SK-N-SH (cell line): ENCODE data around the gene ECI1. TPM values are rescaled to one million over a fixed set of nuclear protein-coding genes. Genes with fewer than 3 reads are reported as not detected.

Experiments used
- CTCF ChIA-PET: fragments of 300-600, 350-600 bp; formaldehyde crosslinking; extraction: SDS; loops from one replicate; lab custom pipeline; 2021; lab: Yijun Ruan, JAX
- POLR2A ChIA-PET: fragments of 350-600 bp; sonication (Branson Sonifier 250); formaldehyde crosslinking; extraction: SDS; loops from one replicate; lab custom pipeline; 2020; ENCODE audit warnings: antibody characterized with exemption, inconsistent platforms; lab: Yijun Ruan, JAX
- DNase-seq: peaks from one replicate; pipeline ENCODE4 v3.0.0; 2012
- H2AFZ ChIP-seq: fragments of 200-600 bp; sonication (generic); 2 replicates; pipeline ENCODE4 v1.8.1; 2016; ENCODE audit warnings: antibody characterized with exemption, mild to moderate bottlenecking, low read depth
- H3F3A ChIP-seq: fragments of 200-600 bp; sonication (generic); replicated peaks from 2 replicates; pipeline ENCODE3; 2016; ENCODE audit warnings: antibody characterized with exemption, mild to moderate bottlenecking; ENCODE audit not compliant: insufficient read depth
- H3K27ac ChIP-seq, 2 experiments: fragments of 200-500 bp in 1 of 2; fragments of 200-600 bp in 1 of 2; sonication (Bioruptor generic) in 1 of 2; sonication (generic), shearing (Covaris generic) in 1 of 2; 2 replicates each; pipeline versions ENCODE4 v1.5.1 to v1.6.1; 2014 to 2016; ENCODE audit warnings: low read depth in 2 of 2, inconsistent platforms in 1 of 2, low read length in 1 of 2, mild to moderate bottlenecking in 1 of 2, mixed read lengths in 1 of 2
- H3K27me3 ChIP-seq: fragments of 200-600 bp; sonication (generic), shearing (Covaris generic); 2 replicates; pipeline ENCODE4 v1.6.1; 2016; ENCODE audit warnings: mixed run types; ENCODE audit not compliant: insufficient read depth
- H3K36me3 ChIP-seq, 2 experiments: fragments of 200-500 bp in 1 of 2; fragments of 200-600 bp in 1 of 2; sonication (Bioruptor generic) in 1 of 2; sonication (generic) in 1 of 2; replicated peaks in 1 of 2; 2 replicates each; pipeline versions ENCODE3 to v1.5.1; 2014 to 2016; ENCODE audit warnings: low read length in 1 of 2, mild to moderate bottlenecking in 1 of 2; ENCODE audit not compliant: insufficient read depth in 2 of 2, control insufficient read depth in 1 of 2
- H3K4me1 ChIP-seq, 2 experiments: fragments of 200-500 bp in 1 of 2; fragments of 200-600 bp in 1 of 2; sonication (Bioruptor generic) in 1 of 2; sonication (generic), shearing (Covaris generic) in 1 of 2; 2 replicates each; pipeline versions ENCODE4 v1.5.1 to v1.6.1; 2014 to 2016; ENCODE audit warnings: low read depth in 1 of 2, low read length in 1 of 2, mixed run types in 1 of 2; ENCODE audit not compliant: insufficient read depth in 2 of 2, control insufficient read depth in 1 of 2
- H3K4me2 ChIP-seq: fragments of 200-600 bp; sonication (generic), shearing (Covaris generic); 2 replicates; pipeline ENCODE4 v1.6.1; 2017; ENCODE audit warnings: mixed run types
- H3K4me3 ChIP-seq, 2 experiments: fragments of 200-500 bp in 1 of 2; fragments of 200-600 bp in 1 of 2; sonication (Bioruptor generic) in 1 of 2; sonication (generic), shearing (Covaris generic) in 1 of 2; 2 replicates each; pipeline versions ENCODE4 v1.5.1 to v1.8.1; 2014 to 2016; ENCODE audit warnings: low read depth in 2 of 2, inconsistent platforms in 1 of 2, low read length in 1 of 2, mild to moderate bottlenecking in 1 of 2, mixed read lengths in 1 of 2, moderate library complexity in 1 of 2
- H3K79me2 ChIP-seq: fragments of 200-600 bp; sonication (generic); 2 replicates; pipeline ENCODE4 v1.8.1; 2017; ENCODE audit warnings: mild to moderate bottlenecking; ENCODE audit not compliant: insufficient read depth
- H3K9ac ChIP-seq: fragments of 200-600 bp; sonication (generic); 2 replicates; pipeline ENCODE4 v1.6.1; 2017; ENCODE audit warnings: mixed run types
- H3K9me2 ChIP-seq: fragments of 200-600 bp; sonication (generic); 2 replicates; pipeline ENCODE4 v1.6.1; 2017; ENCODE audit warnings: mixed run types
- H3K9me3 ChIP-seq: fragments of 200-600 bp; sonication (generic); 2 replicates; pipeline ENCODE4 v1.6.1; 2017; ENCODE audit warnings: mixed run types, mild to moderate bottlenecking, moderate library complexity
- H4K20me1 ChIP-seq: fragments of 200-600 bp; sonication (generic); 2 replicates; pipeline ENCODE4 v1.6.1; 2017; ENCODE audit warnings: mild to moderate bottlenecking, mixed run types; ENCODE audit not compliant: insufficient read depth
- EP300 ChIP-seq, 2 experiments: IDR thresholded peaks; 2 replicates each; pipeline versions ENCODE4 v1.4.0 to v1.6.1; 2012; ENCODE audit warnings: borderline replicate concordance in 1 of 2, low read depth in 1 of 2, low read length in 1 of 2
- GABPA ChIP-seq: IDR thresholded peaks from 2 replicates; pipeline ENCODE4 v1.4.0; 2012; ENCODE audit warnings: low read depth, mild to moderate bottlenecking
- GATA2 ChIP-seq: sonication (generic); formaldehyde crosslinking; IDR thresholded peaks from 2 replicates; pipeline ENCODE4 v1.5.0; 2020; ENCODE audit warnings: mild to moderate bottlenecking, missing genetic modification reagents
- MXI1 ChIP-seq: IDR thresholded peaks from 2 replicates; pipeline ENCODE4 v1.6.1; 2012; ENCODE audit warnings: mild to moderate bottlenecking, low read depth, low read length, improper control_type of control experiment
- NFIC ChIP-seq: IDR thresholded peaks from 2 replicates; pipeline ENCODE4 v1.4.0; 2012; ENCODE audit warnings: borderline replicate concordance
- POLR2AphosphoS5 ChIP-seq: IDR thresholded peaks from 2 replicates; pipeline ENCODE4 v1.6.1; 2012; ENCODE audit warnings: low read depth, low read length
- RFX5 ChIP-seq: IDR thresholded peaks from 2 replicates; pipeline ENCODE4 v1.6.1; 2012; ENCODE audit warnings: mild to moderate bottlenecking, improper control_type of control experiment, low read length
- SMC3 ChIP-seq: IDR thresholded peaks from 2 replicates; pipeline ENCODE4 v1.6.1; 2012; ENCODE audit warnings: low read depth, low read length, improper control_type of control experiment
- TAF1 ChIP-seq: IDR thresholded peaks from 2 replicates; pipeline ENCODE4 v1.6.1; 2012; ENCODE audit warnings: low read depth, mild to moderate bottlenecking, low read length, moderate library complexity, borderline replicate concordance
- TEAD4 ChIP-seq: IDR thresholded peaks from 2 replicates; pipeline ENCODE4 v1.4.0; 2012; ENCODE audit warnings: mild to moderate bottlenecking, borderline replicate concordance; ENCODE audit not compliant: insufficient read depth
- WGBS: methylation state at CpG from one replicate; pipeline ENCODE4 v1.1.6; 2017; ENCODE audit warnings: low lambda C conversion rate; 5-methylcytosine and 5-hydroxymethylcytosine counted together
- polyA plus RNA-seq, 3 experiments: library from polyadenylated mRNA; depleted of rRNA; stranded (reverse); fragments of >200 nt; gene quantifications; 2 replicates each; pipeline ENCODE4 v1.2.3, GENCODE V29; 2012
- TF ChIP-seq, protein P1 (sequence below): IDR thresholded peaks from 2 replicates; pipeline ENCODE4 v1.6.1; 2012; ENCODE audit warnings: mild to moderate bottlenecking, low read depth, low read length, moderate library complexity
- TF ChIP-seq, protein P2 (sequence below): fragments of 200-600 bp; sonication (generic); IDR thresholded peaks from 2 replicates; pipeline ENCODE4 v1.6.1; 2017; ENCODE audit warnings: antibody characterized with exemption, mild to moderate bottlenecking, moderate library complexity
- TF ChIP-seq, protein P3 (sequence below): IDR thresholded peaks from 2 replicates; pipeline ENCODE4 v1.4.0; 2012; ENCODE audit warnings: low read depth, borderline replicate concordance
- TF ChIP-seq, protein P4 (sequence below): IDR thresholded peaks from 2 replicates; pipeline ENCODE4 v1.4.0; 2012; ENCODE audit warnings: low read depth, borderline replicate concordance

The ECI1 gene
- polyA plus RNA-seq, 1 of the 3 experiments (the other 2 are of a cell fraction) = 61.8 TPM

DNA sequence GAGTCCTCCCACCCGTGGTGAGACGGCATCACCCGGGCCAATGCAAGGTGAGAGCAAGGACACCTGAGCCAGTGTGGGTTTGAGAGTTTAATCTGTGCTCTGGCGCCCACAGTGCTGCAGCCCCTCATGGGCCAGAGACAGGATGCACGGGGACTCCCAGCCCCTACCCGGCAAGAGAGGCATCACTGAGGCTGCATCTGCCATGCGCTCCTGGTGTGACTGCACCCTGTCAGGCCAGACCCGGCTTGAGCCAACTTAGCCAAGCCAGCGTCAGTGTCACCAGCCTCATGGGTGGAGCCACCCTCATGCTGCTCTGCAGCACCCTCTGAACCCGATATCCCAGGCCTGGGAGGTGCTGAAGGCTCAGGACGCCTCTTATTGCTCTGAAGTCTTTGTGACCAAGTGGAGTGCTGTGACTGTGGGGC is 39.5 kb downstream of the ECI1 start:
- H3K27me3 ChIP-seq = no peaks in the 10 kb centered on the region
- no peak overlapping the region for H2AFZ ChIP-seq
- H3F3A ChIP-seq = peaks cover 4% of the 10 kb centered on the region
- peaks cover 23% of the 10 kb centered on the region for H3K79me2 ChIP-seq
- H3K9me2 ChIP-seq = no peaks in the 10 kb centered on the region
- H3K9ac ChIP-seq = no peak overlapping the region
- H4K20me1 ChIP-seq = peaks cover 11% of the 10 kb centered on the region; the same call in 1 of the 2 replicates
- no peaks in the 10 kb centered on the region for H3K9me3 ChIP-seq
- H3K27ac ChIP-seq = no peak overlapping the region; a peak in 1 of 4 replicates
- H3K4me3 ChIP-seq = no peak overlapping the region
- ChIA-PET POLR2A (no interaction called here), CTCF (interaction anchor here (1.2 to 2.0 kb wide), 2 partner anchors 17 kb away, joined by 4 to 9 read pairs; no protein-coding TSS in a partner anchor)
- peaks cover 11 to 25% of the 10 kb centered on the region in 2 experiments; a peak in 2 of 4 replicates for H3K4me1 ChIP-seq
- no peak for DNase-seq
- whole genome bisulfite sequencing = no CpG with 5 or more reads among the region's 11 CpGs
- H3K4me2 ChIP-seq = peak overlapping the region; percentile 92; the same call in 1 of the 2 replicates
- TF ChIP-seq, protein P1, sequence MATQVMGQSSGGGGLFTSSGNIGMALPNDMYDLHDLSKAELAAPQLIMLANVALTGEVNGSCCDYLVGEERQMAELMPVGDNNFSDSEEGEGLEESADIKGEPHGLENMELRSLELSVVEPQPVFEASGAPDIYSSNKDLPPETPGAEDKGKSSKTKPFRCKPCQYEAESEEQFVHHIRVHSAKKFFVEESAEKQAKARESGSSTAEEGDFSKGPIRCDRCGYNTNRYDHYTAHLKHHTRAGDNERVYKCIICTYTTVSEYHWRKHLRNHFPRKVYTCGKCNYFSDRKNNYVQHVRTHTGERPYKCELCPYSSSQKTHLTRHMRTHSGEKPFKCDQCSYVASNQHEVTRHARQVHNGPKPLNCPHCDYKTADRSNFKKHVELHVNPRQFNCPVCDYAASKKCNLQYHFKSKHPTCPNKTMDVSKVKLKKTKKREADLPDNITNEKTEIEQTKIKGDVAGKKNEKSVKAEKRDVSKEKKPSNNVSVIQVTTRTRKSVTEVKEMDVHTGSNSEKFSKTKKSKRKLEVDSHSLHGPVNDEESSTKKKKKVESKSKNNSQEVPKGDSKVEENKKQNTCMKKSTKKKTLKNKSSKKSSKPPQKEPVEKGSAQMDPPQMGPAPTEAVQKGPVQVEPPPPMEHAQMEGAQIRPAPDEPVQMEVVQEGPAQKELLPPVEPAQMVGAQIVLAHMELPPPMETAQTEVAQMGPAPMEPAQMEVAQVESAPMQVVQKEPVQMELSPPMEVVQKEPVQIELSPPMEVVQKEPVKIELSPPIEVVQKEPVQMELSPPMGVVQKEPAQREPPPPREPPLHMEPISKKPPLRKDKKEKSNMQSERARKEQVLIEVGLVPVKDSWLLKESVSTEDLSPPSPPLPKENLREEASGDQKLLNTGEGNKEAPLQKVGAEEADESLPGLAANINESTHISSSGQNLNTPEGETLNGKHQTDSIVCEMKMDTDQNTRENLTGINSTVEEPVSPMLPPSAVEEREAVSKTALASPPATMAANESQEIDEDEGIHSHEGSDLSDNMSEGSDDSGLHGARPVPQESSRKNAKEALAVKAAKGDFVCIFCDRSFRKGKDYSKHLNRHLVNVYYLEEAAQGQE = no peak
- TF ChIP-seq MXI1 (no peak), GATA2 (CRISPR knock-in tag) (no peak), RFX5 (no peak), EP300 (IDR thresholded peaks at IDR 0.05; ENCODE audit: borderline replicate concordance in 1 of 2, low read depth in 1 of 2, low read length in 1 of 2) (no peak), TEAD4 (no peak)
- TF ChIP-seq, protein P2, sequence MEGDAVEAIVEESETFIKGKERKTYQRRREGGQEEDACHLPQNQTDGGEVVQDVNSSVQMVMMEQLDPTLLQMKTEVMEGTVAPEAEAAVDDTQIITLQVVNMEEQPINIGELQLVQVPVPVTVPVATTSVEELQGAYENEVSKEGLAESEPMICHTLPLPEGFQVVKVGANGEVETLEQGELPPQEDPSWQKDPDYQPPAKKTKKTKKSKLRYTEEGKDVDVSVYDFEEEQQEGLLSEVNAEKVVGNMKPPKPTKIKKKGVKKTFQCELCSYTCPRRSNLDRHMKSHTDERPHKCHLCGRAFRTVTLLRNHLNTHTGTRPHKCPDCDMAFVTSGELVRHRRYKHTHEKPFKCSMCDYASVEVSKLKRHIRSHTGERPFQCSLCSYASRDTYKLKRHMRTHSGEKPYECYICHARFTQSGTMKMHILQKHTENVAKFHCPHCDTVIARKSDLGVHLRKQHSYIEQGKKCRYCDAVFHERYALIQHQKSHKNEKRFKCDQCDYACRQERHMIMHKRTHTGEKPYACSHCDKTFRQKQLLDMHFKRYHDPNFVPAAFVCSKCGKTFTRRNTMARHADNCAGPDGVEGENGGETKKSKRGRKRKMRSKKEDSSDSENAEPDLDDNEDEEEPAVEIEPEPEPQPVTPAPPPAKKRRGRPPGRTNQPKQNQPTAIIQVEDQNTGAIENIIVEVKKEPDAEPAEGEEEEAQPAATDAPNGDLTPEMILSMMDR = no peak
- H3K36me3 ChIP-seq = peaks cover 0 to 36% of the 10 kb centered on the region in 2 experiments

DNA sequence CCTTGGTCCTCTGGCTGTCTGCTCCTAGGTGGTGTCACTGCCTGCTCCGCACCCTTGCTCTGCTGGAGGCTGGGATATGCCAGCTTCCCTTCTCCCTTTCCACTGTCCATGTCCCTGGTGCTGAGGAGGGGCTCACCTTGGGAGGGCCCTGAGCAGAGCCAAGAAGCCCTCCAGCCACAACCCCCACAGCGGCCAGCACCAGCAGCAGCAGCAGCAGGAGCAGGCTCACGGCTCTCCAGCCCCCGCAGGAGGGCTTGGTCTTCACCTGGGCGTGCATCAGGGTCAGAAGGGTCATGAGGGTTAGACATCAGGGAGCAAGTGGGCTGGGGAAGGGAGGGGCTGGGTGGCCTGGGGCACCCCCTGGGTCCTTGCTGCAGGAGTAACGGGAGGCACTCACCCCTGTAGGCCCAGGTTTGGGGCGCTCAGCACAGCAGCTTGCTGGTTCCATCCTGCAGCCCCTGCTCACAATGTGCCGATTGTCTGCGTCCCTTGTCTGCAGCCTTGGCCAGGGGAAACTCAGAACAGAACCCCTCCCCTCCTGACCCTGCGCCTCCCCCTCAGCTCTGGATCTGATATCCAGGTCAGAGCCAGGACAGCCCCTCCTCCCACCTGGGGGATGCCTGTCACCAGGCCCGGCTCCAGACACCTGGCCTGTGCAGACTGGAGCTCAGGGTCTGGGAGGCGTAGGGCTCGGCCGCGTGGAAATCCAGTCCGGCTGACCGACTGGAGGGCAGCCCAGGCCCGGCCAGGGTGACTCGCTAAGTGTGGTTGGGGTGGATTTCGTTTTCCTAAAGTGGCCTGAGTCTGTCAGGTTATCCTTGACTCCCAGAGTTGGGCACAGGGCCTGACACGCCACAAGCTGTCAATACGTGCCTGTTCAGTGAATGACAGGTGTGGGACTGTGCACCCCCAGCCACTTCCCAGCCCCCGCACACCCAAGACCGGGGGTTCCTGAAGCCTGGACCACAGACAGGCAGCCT is 40.7 kb downstream of the ECI1 start, which contains the start of gene BRICD5:
BRICD5 (minus strand) TSS at position 478 of the 980 bp plus-strand sequence; CDS start at position 448, 30 bp downstream.
- Histone ChIP-seq H3F3A (peaks cover 4% of the 10 kb centered on the region), H3K9me3 (no peaks in the 10 kb centered on the region), H3K4me2 (no peak within 1 kb of the TSS), H3K4me1 (peaks cover 11 to 36% of the 10 kb centered on the region in 2 experiments; a peak in 2 of 4 replicates), H3K79me2 (peaks cover 33% of the 10 kb centered on the region), H3K9ac (no peak within 1 kb of the TSS), H4K20me1 (peaks cover 11% of the 10 kb centered on the region; the same call in 1 of the 2 replicates), H3K9me2 (no peaks in the 10 kb centered on the region), H3K4me3 (no peak within 1 kb of the TSS), H3K36me3 (peaks cover 0 to 36% of the 10 kb centered on the region in 2 experiments), H3K27me3 (no peaks in the 10 kb centered on the region), H3K27ac (no peak within 1 kb of the TSS; a peak in 1 of 4 replicates), H2AFZ (no peak within 1 kb of the TSS)
- ChIA-PET POLR2A (interaction anchor here (0.6 kb wide), 1 partner anchor 12 kb away, joined by 8 read pairs; no protein-coding TSS in a partner anchor), CTCF (interaction anchor here (0.8 to 2.0 kb wide), 2 partner anchors 16 to 40 kb away, joined by 4 to 9 read pairs; partner anchors contain the start of gene ECI1)
- 87% methylated on average over 13 of the region's 24 CpGs for WGBS
- no peak for DNase-seq
- TF ChIP-seq TEAD4 (no peak), GABPA (no peak), SMC3 (no peak), TAF1 (no peak), POLR2AphosphoS5 (0 out of 2 replicates have a peak, but pooled peaks have one; percentile 14), NFIC (no peak)
- TF ChIP-seq, protein P3, sequence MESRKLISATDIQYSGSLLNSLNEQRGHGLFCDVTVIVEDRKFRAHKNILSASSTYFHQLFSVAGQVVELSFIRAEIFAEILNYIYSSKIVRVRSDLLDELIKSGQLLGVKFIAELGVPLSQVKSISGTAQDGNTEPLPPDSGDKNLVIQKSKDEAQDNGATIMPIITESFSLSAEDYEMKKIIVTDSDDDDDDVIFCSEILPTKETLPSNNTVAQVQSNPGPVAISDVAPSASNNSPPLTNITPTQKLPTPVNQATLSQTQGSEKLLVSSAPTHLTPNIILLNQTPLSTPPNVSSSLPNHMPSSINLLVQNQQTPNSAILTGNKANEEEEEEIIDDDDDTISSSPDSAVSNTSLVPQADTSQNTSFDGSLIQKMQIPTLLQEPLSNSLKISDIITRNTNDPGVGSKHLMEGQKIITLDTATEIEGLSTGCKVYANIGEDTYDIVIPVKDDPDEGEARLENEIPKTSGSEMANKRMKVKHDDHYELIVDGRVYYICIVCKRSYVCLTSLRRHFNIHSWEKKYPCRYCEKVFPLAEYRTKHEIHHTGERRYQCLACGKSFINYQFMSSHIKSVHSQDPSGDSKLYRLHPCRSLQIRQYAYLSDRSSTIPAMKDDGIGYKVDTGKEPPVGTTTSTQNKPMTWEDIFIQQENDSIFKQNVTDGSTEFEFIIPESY = no peak
- TF ChIP-seq, protein P4, sequence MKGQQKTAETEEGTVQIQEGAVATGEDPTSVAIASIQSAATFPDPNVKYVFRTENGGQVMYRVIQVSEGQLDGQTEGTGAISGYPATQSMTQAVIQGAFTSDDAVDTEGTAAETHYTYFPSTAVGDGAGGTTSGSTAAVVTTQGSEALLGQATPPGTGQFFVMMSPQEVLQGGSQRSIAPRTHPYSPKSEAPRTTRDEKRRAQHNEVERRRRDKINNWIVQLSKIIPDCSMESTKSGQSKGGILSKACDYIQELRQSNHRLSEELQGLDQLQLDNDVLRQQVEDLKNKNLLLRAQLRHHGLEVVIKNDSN = no peak
